ENCODE results near the gene APEH. TPM values are rescaled to one million over a fixed set of nuclear protein-coding genes. Genes with fewer than 3 reads are reported as not detected.
A peak's percentile ranks its signal among the peaks of the same experiment; 100 is the strongest.

The APEH gene
- total RNA-seq, 1 donor from 2014 or later: 163 TPM

- DNase-seq (ENCODE audit: low read depth): no peak
- Histone ChIP-seq H3K27me3 (ENCODE audit: control insufficient read depth, insufficient read depth, low read length) (peaks cover 2% of the 10 kb centered on the region), H3K4me3 (ENCODE audit: low read depth, low read length) (no peak overlapping the region), H3K36me3 (ENCODE audit: control insufficient read depth, insufficient read depth, low read length) (no peaks in the 10 kb centered on the region)
- no peak for TF ChIP-seq CTCF (IDR thresholded peaks at IDR 0.05; ENCODE audit: insufficient read depth, low read length, severe bottlenecking)
- no peak for FAIRE-seq
Observed at GRCh38 chr3:49628249-49628648, 45.9 kb upstream of the APEH start.

- H3K27me3 ChIP-seq (ENCODE audit: control insufficient read depth, insufficient read depth, low read length): no peaks in the 10 kb centered on the region
- no peak for TF ChIP-seq CTCF (IDR thresholded peaks at IDR 0.05; ENCODE audit: insufficient read depth, low read length, severe bottlenecking)
- DNase-seq (ENCODE audit: low read depth): no peak
- no peak for FAIRE-seq
- no peak overlapping the region for H3K4me3 ChIP-seq (ENCODE audit: low read depth, low read length)
- no peaks in the 10 kb centered on the region for H3K36me3 ChIP-seq (ENCODE audit: control insufficient read depth, insufficient read depth, low read length)
Observed at GRCh38 chr3:49629451-49629850, 44.7 kb upstream of the APEH start.

GRCh38 chr3:49629866-49630265 is 44.3 kb upstream of the APEH start:
- no peak for TF ChIP-seq CTCF (IDR thresholded peaks at IDR 0.05; ENCODE audit: insufficient read depth, low read length, severe bottlenecking)
- DNase-seq (ENCODE audit: low read depth) (no peak), FAIRE-seq (no peak)
- Histone ChIP-seq H3K36me3 (ENCODE audit: control insufficient read depth, insufficient read depth, low read length) (no peaks in the 10 kb centered on the region), H3K4me3 (ENCODE audit: low read depth, low read length) (no peak overlapping the region), H3K27me3 (ENCODE audit: control insufficient read depth, insufficient read depth, low read length) (no peaks in the 10 kb centered on the region)

GRCh38 chr3:49630784-49631183 is 43.4 kb upstream of the APEH start:
- FAIRE-seq (peak; percentile 82), DNase-seq (ENCODE audit: low read depth) (peak; percentile 23)
- no peaks in the 10 kb centered on the region for H3K36me3 ChIP-seq (ENCODE audit: control insufficient read depth, insufficient read depth, low read length)
- TF ChIP-seq CTCF (IDR thresholded peaks at IDR 0.05; ENCODE audit: insufficient read depth, low read length, severe bottlenecking): no peak
- H3K27me3 ChIP-seq (ENCODE audit: control insufficient read depth, insufficient read depth, low read length): no peaks in the 10 kb centered on the region
- no peak overlapping the region for H3K4me3 ChIP-seq (ENCODE audit: low read depth, low read length)

GRCh38 chr3:49634736-49635135 is 39.4 kb upstream of the APEH start:
- TF ChIP-seq CTCF (IDR thresholded peaks at IDR 0.05; ENCODE audit: insufficient read depth, low read length, severe bottlenecking): no peak
- DNase-seq (ENCODE audit: low read depth) (no peak), FAIRE-seq (no peak)
- Histone ChIP-seq H3K4me3 (ENCODE audit: low read depth, low read length) (no peak overlapping the region), H3K27me3 (ENCODE audit: control insufficient read depth, insufficient read depth, low read length) (no peaks in the 10 kb centered on the region), H3K36me3 (ENCODE audit: control insufficient read depth, insufficient read depth, low read length) (no peaks in the 10 kb centered on the region)

- TF ChIP-seq CTCF (IDR thresholded peaks at IDR 0.05; ENCODE audit: insufficient read depth, low read length, severe bottlenecking): no peak
- H3K36me3 ChIP-seq (ENCODE audit: control insufficient read depth, insufficient read depth, low read length): no peaks in the 10 kb centered on the region
- FAIRE-seq: peak; percentile 94
- H3K4me3 ChIP-seq (ENCODE audit: low read depth, low read length): no peak overlapping the region
- no peaks in the 10 kb centered on the region for H3K27me3 ChIP-seq (ENCODE audit: control insufficient read depth, insufficient read depth, low read length)
- DNase-seq (ENCODE audit: low read depth): peak; percentile 91
Observed at GRCh38 chr3:49636883-49637609, 37.1 kb upstream of the APEH start.

Data from bronchial epithelial cell (primary cell).